ENCODE data around the gene TRIP13. TPM values are rescaled to one million over a fixed set of nuclear protein-coding genes. Genes with fewer than 3 reads are reported as not detected.

TRIP13 gene
- total and polyA plus RNA-seq, 2 of the 13 experiments (the other 11 are each of a cell fraction or from before 2014, with no cell fraction given), result 13.5 to 33.0 TPM

GRCh38 chr5:919356-920000 lies 26.8 kb downstream of the TRIP13 start (continued):
- no peak for TF ChIP-seq XBP1 (CRISPR knock-in tag; IDR thresholded peaks at IDR 0.05)
- TF ChIP-seq ZNF572 (CRISPR knock-in tag; IDR thresholded peaks at IDR 0.05), result no peak
- no peak for TF ChIP-seq MXD3 (CRISPR knock-in tag; IDR thresholded peaks at IDR 0.05)
- TF ChIP-seq RFX1 (IDR thresholded peaks at IDR 0.05), result no peak
- peak; percentile 69; the same call in 1 of the 2 replicates for TF ChIP-seq NCOR1 (IDR thresholded peaks at IDR 0.05; ENCODE audit: borderline replicate concordance, low read length)
- peak; percentile 36; the same call in 1 of the 2 replicates for TF ChIP-seq MTA1 (CRISPR knock-in tag; IDR thresholded peaks at IDR 0.05; ENCODE audit: borderline replicate concordance)
- TF ChIP-seq CEBPB (IDR thresholded peaks at IDR 0.05; ENCODE audit: borderline replicate concordance, low read depth, low read length), result 0 out of 2 replicates have a peak, but pooled peaks have one; percentile 3
- no peak for TF ChIP-seq NONO (IDR thresholded peaks at IDR 0.05)
- no peak for TF ChIP-seq NONO (CRISPR knock-in tag; conservative IDR thresholded peaks at IDR 0.05)
- no peak for TF ChIP-seq ZNF34 (CRISPR knock-in tag; IDR thresholded peaks at IDR 0.05; ENCODE audit: borderline replicate concordance)
- peak; percentile 46; the same call in 1 of the 2 replicates for TF ChIP-seq ZNF281 (CRISPR knock-in tag; IDR thresholded peaks at IDR 0.05; ENCODE audit: borderline replicate concordance)
- TF ChIP-seq NFATC3 (CRISPR knock-in tag; IDR thresholded peaks at IDR 0.05), result no peak
- no peak for TF ChIP-seq GFI1 (CRISPR knock-in tag; IDR thresholded peaks at IDR 0.05; ENCODE audit: borderline replicate concordance)
- TF ChIP-seq HDAC1 (CRISPR knock-in tag; IDR thresholded peaks at IDR 0.05), result peak; percentile 59; the same call in 1 of the 2 replicates
- TF ChIP-seq ZSCAN31 (CRISPR knock-in tag; IDR thresholded peaks at IDR 0.05; ENCODE audit: low read depth), result no peak
- TF ChIP-seq ZNF337 (CRISPR knock-in tag; IDR thresholded peaks at IDR 0.05; ENCODE audit: borderline replicate concordance, low read depth), result no peak
- TF ChIP-seq SP5 (CRISPR knock-in tag; IDR thresholded peaks at IDR 0.05; ENCODE audit: borderline replicate concordance, low read depth), result peak; percentile 66
- TF ChIP-seq ZNF704 (CRISPR knock-in tag; IDR thresholded peaks at IDR 0.05; ENCODE audit: borderline replicate concordance), result no peak
- no peak for TF ChIP-seq ZNF510 (CRISPR knock-in tag; IDR thresholded peaks at IDR 0.05; ENCODE audit: low read depth)
- no peak for TF ChIP-seq ZNF451 (CRISPR knock-in tag; IDR thresholded peaks at IDR 0.05)
- peak; percentile 99 for TF ChIP-seq TEAD3 (CRISPR knock-in tag; optimal IDR thresholded peaks at IDR 0.05; ENCODE audit: borderline replicate concordance)
- TF ChIP-seq TFE3 (CRISPR knock-in tag; IDR thresholded peaks at IDR 0.05), result peak; percentile 72
- no peak for TF ChIP-seq ZNF512 (CRISPR knock-in tag; IDR thresholded peaks at IDR 0.05)
- no peak for TF ChIP-seq HMGA1 (CRISPR knock-in tag; conservative IDR thresholded peaks at IDR 0.05)

Data from HepG2 (cell line).